Activated CD4-positive, alpha-beta T cell treated with anti-CD3 and anti-CD28 coated beads, Interleukin-2, amount 50 U/mL, for 48 hours (primary cell): ENCODE measurements around the gene RBMS3.
A peak's percentile ranks its signal among the peaks of the same experiment; 100 is the strongest.

Source experiments
- DNase-seq, 2 experiments: peaks; one replicate each; pipeline ENCODE4 v3.0.0-alpha.2; 2020

Gene RBMS3

DNA sequence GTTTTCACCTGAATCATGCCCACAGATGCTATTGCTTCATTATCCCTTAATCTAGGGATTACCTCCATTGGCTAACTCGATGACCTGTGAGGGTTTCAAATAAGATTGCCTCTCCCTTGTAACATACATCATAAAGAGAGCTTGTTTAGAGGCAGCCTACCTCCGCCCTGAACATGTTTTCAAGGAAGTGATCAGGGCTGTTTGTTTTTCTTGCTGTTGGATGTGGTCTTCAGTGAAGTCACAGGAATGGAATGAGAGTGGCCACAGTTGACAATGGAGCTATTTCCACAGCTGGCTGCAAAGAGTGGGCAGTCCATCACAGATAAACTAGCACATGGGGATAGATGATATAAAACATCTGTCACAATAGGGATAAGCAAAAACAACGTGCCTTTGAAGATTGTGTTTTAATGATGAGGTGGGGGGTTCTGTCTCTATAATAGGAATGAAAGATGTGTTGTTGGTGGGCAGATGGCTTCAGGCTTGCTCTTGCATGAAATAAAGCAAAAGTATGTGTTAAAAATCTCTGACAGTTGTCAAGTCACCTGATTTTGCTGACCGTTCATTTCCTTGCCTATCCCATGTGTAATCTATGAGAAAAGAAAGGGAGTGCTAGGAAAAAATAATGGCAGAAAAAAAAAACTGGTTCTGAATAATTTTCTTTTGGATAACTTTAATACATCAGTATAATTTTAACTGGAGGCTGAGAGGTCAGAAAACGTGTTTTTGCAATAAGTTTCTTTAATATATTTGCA is 642.3 kb downstream of the RBMS3 start:
- DNase-seq: no peak

DNA sequence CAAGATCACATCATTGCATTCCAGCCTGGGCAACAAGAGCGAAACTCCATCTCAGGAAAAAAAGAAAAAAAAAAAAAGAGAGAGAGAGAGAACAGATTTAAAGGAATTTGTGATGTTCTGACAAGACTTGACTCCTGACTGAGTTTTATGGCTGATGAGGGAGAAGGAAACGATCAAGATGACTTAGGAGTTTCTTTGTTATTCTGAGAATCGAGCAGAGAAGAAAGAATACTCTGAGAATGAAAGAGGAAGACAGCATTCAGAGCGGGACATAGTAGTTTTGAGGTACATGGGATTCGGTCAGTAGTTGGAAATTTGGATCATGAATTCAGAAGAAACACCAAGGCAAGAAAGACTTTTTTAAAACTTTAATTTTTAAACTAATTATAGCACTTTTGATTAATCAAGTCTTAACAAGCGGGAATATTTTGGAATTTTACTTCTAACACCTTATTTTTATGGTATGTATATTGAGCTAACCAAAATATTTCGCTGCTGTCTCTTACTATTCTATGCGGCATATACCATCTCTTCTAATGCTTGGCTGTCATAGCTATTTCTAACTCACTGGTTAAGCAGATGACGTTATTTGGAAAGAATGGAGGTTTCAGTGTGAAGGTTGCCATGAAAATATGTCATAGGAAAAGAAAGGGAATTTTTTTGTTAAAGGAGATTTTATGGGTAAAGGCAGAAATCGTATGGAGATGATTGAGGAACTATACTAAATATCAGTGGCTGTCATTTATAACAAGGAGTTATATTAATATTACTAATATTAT is 644.1 kb downstream of the RBMS3 start:
- no peak for DNase-seq

DNA sequence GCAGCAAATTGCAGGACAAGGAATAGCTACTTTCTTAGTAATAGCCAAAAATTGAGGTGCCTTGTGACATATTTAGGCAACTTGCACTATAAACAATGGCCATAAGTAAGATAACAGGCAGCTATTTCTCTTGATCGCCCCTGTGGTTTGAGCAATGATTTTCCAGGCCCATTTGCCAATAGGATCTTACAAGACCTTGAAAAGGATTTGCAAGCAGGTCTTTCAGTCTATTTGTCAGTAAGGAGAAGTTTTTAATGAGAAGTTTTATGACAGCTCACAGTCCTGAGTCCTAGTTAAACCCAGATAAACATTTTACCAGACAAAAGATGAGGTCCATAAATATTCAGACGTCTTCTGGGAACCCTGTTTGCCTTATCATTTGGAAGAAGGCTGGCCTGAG is 645.5 kb downstream of the RBMS3 start:
- DNase-seq: no peak

DNA sequence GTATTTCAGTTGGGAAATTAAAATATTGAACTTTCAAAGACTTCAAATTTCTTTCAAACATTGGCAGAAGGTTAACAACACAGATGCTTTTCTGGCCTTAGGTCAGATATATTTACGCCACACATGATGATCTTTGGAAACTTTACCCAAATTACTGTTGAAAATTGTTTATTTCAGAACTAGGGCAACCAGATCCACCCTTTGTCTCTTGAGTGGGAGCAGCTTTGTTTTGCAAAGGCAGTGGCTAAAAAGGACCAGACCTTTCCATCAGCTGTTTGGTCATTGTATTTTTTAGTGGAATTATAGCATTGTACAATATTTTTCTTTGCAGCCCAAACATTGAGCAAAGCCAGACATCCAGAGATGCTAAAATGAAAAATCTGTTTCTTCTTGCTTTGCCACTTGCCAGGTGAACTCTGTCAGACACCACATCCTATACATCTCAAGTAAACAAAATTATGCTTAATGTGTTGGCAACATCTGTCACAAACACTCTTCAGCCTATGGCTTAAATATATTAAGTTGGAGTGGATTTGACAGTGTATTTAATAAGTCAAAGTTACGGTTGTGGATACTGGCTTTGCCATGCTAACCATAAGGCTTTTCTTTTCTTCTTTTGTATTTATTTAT is 651.9 kb downstream of the RBMS3 start:
- no peak for DNase-seq

DNA sequence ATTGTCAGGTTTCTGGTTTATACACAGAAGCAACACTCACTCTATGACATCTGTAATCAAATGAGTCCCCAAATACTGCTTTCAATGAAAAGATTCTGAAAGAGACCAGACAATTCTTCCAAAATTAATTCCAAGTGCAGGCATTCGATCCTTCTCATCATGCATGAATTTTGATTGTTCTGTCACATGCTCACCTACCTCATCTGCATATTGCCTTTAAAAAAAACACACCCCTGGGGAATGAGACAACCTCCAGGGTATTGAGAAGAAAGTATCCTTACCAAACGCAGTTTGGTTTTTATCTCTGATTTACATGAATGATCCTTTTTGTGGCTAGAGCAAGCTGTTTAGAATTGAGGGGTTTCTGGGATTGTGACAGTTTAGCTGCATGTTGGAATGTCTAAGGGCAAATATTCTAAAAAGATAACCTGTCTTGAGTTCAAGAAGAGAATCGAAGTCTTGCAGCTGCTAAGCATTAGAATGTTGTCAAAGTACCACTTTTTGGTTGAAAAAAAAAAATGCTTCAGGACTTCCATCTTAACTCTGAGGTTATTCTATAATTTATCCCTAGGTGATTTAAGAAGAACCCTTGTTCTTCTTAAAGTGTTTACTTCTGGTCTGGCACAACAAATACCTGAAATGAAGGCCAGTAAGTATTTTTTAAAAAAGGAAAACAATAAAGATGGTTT is 653.1 kb downstream of the RBMS3 start:
- DNase-seq: no peak

GRCh38 chr3:29934751-29935150 is 653.9 kb downstream of the RBMS3 start:
- no peak for DNase-seq

DNA sequence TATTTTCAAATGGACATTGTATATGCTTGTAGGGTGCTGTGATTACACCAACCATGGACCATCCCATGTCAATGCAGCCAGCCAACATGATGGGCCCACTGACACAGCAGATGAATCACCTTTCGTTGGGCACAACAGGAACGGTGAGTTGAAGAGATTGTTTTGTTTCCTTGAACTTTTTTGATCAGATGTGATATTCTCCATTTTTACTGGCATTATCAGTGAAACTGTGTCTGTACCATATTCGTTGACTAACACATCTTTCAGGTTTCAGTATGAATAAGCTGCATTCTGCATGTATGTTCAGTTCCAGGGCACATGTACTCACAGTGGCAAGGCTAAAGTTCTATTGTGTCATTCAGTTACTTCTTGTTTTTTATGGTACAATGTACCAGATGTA is 655.2 kb downstream of the RBMS3 start:
- peak in 1 of 2 experiments; percentile 8 for DNase-seq

DNA sequence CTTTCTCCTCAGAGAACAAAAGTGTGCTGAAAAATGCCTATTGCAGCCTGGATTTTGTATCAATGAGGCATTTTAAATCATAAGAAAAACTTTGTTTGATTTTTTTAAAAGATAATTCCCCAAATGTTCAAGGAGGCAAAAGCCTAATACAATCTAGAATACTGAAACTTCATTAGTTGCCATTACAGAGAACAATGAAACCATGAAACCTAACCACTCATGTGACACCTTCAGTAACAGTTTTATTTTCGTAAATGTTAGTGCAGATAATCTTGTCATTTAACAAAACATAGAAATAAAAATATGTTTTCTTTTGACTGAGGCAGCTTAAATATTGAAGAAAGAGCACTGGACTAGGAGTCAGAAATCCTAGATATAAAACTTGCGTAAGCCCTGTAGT is 655.9 kb downstream of the RBMS3 start:
- DNase-seq: no peak

DNA sequence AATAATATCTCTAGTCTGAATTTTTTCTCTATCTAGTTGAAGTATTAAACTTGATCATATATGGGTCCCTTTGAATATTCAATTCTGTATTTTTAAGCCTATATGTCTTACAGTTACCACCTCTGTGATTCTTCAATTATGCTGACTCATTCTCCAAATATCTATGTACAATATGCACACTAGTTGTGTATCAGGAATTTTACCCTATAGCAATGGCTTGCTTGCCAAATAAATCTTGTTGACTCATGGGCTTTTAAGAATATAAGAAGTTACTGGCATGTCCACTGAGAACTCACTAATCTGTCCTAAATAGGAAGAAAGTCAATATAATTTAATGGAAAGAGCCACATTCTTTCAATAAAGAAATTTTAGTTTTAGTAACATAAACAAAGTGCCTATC is 656.3 kb downstream of the RBMS3 start:
- DNase-seq: no peak

- DNase-seq: no peak
Observed at GRCh38 chr3:29940759-29941323, 660.0 kb downstream of the RBMS3 start.

DNA sequence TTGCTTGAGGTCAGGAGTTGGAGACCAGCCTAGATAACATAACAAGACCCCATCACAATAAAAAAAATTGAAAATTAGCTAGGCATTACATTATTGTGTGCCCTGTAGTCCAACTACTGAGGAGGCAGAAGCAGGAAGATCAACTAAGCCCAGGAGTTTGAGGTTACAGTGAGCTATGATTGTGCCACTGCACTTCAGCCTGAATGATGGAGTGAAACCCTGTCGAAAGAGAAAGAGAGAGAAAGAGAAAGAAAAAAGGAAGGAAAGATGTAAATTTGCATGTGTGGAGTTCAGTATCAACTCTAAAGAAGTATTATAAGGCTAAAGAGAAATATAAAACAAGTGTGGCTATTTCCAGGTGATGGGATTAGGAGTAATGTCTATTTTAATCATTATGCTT is 661.4 kb downstream of the RBMS3 start:
- DNase-seq: no peak

DNA sequence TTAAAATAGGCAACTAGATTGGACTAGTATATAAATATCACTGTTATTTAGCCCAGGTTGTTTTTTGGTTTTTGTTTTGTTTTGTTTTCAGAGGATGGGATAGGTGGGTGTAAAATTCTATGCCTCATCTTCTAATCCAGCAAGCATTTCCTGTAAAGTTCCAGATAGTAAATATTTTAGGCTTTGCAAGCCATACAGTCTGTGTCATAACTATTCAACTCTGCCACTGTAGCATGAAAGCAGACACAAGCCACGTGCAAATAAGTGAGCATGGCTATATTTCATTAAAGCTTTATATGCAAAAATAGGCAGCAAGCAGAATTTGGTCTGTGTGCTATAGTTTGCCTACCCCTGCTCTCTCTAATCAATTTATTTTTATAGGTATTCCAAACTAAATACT is 668.3 kb downstream of the RBMS3 start:
- no peak for DNase-seq

DNA sequence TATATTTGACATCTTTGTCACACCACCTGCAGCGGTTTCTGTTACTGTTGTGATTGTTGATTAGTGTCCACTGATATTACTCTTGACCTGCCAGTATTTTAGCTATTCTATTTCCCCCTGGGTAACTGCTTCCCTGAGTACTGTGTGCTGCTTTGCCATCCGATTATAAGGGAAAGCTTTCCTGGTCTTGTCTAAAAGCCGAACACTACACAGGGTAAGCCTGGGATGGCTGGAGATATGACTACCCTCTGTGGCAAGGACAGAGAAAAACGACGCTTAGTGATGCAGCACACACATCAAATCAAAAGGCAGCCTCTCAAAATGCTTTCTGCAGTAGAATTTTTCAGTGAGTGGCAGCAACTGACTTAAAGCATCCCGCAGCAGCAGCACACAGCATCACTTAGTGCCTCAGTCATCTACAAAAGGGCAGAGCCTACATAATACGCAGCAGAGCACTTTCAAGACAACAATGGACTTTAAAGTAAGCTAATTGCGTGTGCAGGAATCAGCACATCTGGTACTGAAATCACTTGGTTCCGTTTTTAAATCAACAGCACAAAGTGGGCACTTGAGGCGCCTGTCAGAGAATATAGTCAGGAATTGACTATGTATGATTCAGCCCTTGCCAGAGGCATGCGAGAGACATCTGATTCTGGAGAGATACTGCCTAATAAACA is 669.2 kb downstream of the RBMS3 start:
- DNase-seq: no peak

- DNase-seq: no peak
Observed at GRCh38 chr3:29952431-29952830, 671.6 kb downstream of the RBMS3 start.

DNA sequence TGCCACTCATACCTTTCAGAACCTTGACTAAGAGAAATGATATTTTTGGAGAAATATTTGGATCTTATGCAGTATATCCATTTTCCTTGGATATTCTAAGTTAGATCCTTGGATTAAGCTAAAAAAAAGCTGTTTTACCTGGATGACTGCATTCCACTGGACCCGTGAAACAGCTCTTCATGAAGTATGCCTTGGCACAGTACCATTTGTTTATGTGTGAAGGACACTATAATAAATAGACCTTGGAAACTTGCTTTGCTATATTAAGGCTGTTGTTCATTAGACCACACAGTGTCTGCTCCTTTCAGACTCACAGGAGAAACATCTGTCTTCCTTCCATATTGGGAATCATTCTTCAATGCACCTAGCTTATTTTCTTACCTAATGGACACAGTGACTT is 674.5 kb downstream of the RBMS3 start:
- DNase-seq: no peak

DNA sequence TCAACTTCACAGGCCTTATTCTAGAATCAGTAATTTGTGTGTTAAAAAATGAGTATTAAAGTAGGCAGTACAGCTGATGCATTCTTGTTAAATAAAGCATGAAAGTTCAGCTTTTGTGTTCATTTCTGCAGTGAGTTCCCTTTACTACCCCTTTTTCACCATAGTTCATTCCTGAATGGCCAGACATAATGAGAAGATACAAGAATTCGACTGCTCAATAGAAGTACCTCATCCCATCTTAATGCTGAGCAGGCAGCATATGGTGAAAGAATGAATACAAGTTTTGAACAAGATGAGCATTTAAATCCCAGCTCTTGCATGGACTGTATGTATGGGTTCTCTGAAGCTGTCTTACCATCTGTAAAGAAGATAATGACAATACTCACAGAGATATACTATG is 677.9 kb downstream of the RBMS3 start:
- no peak for DNase-seq

DNA sequence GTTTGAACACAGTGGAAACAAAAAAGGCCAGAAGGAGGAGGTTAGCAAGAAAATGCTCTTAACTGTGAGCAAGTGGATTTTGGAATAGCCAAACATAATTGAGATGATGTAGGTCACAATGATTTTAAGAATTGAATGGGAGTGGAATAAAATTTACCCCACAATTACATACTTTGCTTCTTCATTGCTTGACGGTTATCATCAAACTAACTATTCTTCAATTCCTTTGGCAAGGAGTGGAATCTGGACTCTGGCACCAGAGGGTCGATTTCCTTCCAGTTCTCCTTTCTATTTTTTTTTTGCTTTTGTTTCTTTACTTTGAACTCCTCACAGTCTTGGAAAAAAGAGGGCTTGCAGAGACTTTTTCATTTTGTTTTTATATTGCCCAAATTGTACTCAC is 691.0 kb downstream of the RBMS3 start:
- DNase-seq: no peak

DNA sequence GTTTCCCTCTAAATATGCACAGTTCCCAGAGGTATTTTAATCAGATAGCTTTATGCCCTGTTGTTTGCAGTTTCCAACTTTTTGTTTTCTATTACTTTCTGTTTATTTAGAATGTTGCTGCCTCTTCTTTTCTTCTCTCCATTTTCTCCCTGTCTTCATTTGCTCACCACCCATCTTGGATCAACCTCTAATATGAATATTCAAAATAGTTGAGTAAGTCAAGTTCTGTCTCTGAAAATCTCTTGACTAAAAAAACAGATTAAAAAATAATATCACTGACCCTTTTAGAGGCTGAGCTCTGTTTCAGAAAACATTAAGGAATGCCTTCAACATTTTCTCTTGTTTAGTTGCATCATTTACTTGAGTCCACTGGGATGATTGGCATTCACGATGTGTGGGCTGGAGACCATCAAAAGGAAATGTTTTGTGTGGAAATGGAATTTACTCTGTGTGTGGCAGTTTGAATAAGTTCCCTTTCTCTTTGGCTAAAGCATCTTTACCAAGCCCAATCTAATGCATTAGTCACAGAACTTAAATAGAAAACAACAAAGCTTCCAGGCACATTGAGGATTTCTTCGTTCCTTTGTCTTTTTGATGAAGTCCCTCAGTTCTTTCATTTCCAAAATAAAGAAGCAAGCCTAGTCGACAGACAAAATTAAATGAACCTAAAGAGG is 691.6 kb downstream of the RBMS3 start:
- no peak for DNase-seq

- no peak for DNase-seq
Observed at GRCh38 chr3:29973763-29974162, 692.9 kb downstream of the RBMS3 start.

DNA sequence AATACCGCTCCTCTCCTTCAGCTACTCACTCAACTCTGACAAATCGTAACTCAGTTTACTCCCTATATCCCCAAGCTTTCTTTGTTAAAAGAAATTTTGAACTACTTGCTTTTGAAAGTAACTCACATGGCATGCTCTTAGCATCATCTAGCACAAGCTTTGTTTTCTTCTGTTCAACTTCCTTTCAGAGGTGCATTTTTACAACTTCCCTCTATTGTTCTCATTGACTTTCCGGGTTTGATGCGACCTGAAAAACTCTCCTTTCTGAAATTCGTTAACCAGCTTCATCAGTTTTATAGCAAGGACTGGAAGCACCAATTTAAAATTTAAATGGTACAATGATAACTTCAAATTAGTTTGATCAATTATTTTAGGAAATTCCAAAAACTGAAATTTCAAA is 696.0 kb downstream of the RBMS3 start:
- no peak for DNase-seq

GRCh38 chr3:29977360-29977759 is 696.5 kb downstream of the RBMS3 start:
- DNase-seq: no peak

GRCh38 chr3:29978036-29978435 is 697.2 kb downstream of the RBMS3 start:
- DNase-seq: no peak
